Keratinocyte (primary cell): ENCODE data around the gene CUBN. TPM values are rescaled to one million over a fixed set of nuclear protein-coding genes. Genes with fewer than 3 reads are reported as not detected.

Experiments
- DNase-seq: peaks from one replicate; pipeline ENCODE4 v3.0.0-alpha.2; 2011; ENCODE audit warnings: low read depth, missing footprints, low spot score
- FAIRE-seq: peaks from 2 replicates; lab custom pipeline; 2011; peaks lifted over from hg19 to GRCh38; lab: Jason Lieb, UNC
- H2AFZ ChIP-seq: 2 replicates; pipeline ENCODE4 v1.6.0; 2012; ENCODE audit warnings: low read length, control low read depth, inconsistent platforms; ENCODE audit not compliant: control insufficient read depth
- H3K27ac ChIP-seq: 2 replicates; pipeline ENCODE4 v1.5.1; 2011; ENCODE audit warnings: low read length; ENCODE audit not compliant: control insufficient read depth, insufficient read depth
- H3K27me3 ChIP-seq: 3 replicates; pipeline ENCODE4 v1.6.0; 2011; ENCODE audit warnings: low read length; ENCODE audit not compliant: control insufficient read depth, insufficient read depth; ENCODE audit errors: extremely low read depth
- H3K36me3 ChIP-seq, 2 experiments: 2 replicates in 1 of 2; 3 replicates in 1 of 2; pipeline ENCODE4 v1.5.1; 2011; ENCODE audit warnings: low read length in 2 of 2, mild to moderate bottlenecking in 1 of 2; ENCODE audit not compliant: control insufficient read depth in 2 of 2, insufficient read depth in 2 of 2; ENCODE audit errors: extremely low read depth in 1 of 2
- H3K4me1 ChIP-seq: 3 replicates; pipeline ENCODE4 v1.5.1; 2011; ENCODE audit warnings: low read length; ENCODE audit not compliant: control insufficient read depth, insufficient read depth; ENCODE audit errors: extremely low read depth
- H3K4me2 ChIP-seq: 3 replicates; pipeline ENCODE4 v1.6.0; 2011; ENCODE audit warnings: low read depth, low read length; ENCODE audit not compliant: control insufficient read depth, insufficient read depth; ENCODE audit errors: extremely low read depth
- H3K4me3 ChIP-seq, 3 experiments: fragments of 200-600 bp in 1 of 3; sonication (generic) in 1 of 3; 2 replicates in 2 of 3; 3 replicates in 1 of 3; pipeline ENCODE4 v1.5.1; 2011 to 2016; ENCODE audit warnings: low read length in 3 of 3, mild to moderate bottlenecking in 3 of 3, control low read depth in 2 of 3, inconsistent platforms in 1 of 3, low read depth in 1 of 3, mixed read lengths in 1 of 3, mixed run types in 1 of 3, moderate library complexity in 1 of 3; ENCODE audit not compliant: control insufficient read depth in 2 of 3, insufficient read depth in 2 of 3; ENCODE audit errors: extremely low read depth in 1 of 3
- H3K79me2 ChIP-seq: 2 replicates; pipeline ENCODE4 v1.6.0; 2012; ENCODE audit warnings: low read length; ENCODE audit not compliant: control insufficient read depth, insufficient read depth
- H3K9ac ChIP-seq: 3 replicates; pipeline ENCODE4 v1.6.0; 2011; ENCODE audit warnings: low read length; ENCODE audit not compliant: control insufficient read depth, insufficient read depth; ENCODE audit errors: extremely low read depth
- H3K9me1 ChIP-seq: 3 replicates; pipeline ENCODE4 v1.6.0; 2011; ENCODE audit warnings: low read length; ENCODE audit not compliant: control insufficient read depth, insufficient read depth; ENCODE audit errors: extremely low read depth
- H3K9me3 ChIP-seq: 2 replicates; pipeline ENCODE4 v1.5.1; 2012; ENCODE audit warnings: low read depth, low read length; ENCODE audit not compliant: control insufficient read depth
- H4K20me1 ChIP-seq: 3 replicates; pipeline ENCODE4 v1.6.0; 2011; ENCODE audit warnings: low read length; ENCODE audit not compliant: control insufficient read depth, insufficient read depth; ENCODE audit errors: extremely low read depth
- EZH2 ChIP-seq: IDR thresholded peaks from one replicate; pipeline ENCODE4 v1.6.1; 2012; ENCODE audit warnings: inconsistent platforms, mild to moderate bottlenecking, low read length, moderate library complexity
- dilution Hi-C: fragments of 300-500 bp; cut with MboI; formaldehyde crosslinking; loops from one replicate; pipeline ENCODE4 v1.7.0; 2020; ENCODE audit warnings: low sequenced_read_pairs; ENCODE audit not compliant: extremely low pct_ligation_motif_present
- polyA plus RNA-seq, 5 experiments: library from polyadenylated mRNA; depleted of rRNA in 3 of 5; stranded (reverse) in 3 of 5; stranded (forward) in 1 of 5; unstranded in 1 of 5; fragments of >200 nt; gene quantifications; 1 replicate in 1 of 5; 2 replicates in 3 of 5; 3 replicates in 1 of 5; pipeline versions ENCODE4 v1.2.1 to v1.2.3, GENCODE V29; 2011 to 2012; ENCODE audit warnings: missing spikeins in 2 of 5, low read depth in 1 of 5, low replicate concordance in 1 of 5
- TF ChIP-seq, protein P1 (sequence below), 3 experiments: IDR thresholded peaks in 1 of 3; conservative IDR thresholded peaks in 1 of 3; optimal IDR thresholded peaks in 1 of 3; 2 replicates in 2 of 3; 3 replicates in 1 of 3; pipeline versions ENCODE3 to v1.5.1; 2011; ENCODE audit warnings: low read length in 3 of 3, mild to moderate bottlenecking in 3 of 3, moderate library complexity in 2 of 3, control low read depth in 1 of 3, inconsistent platforms in 1 of 3; ENCODE audit not compliant: insufficient read depth in 2 of 3; ENCODE audit errors: extremely low read depth in 1 of 3

CUBN gene
- polyA plus RNA-seq, 1 donor (not counting 4 experiments of a cell fraction or from before 2014, with no cell fraction given) = 0.07 TPM

DNA sequence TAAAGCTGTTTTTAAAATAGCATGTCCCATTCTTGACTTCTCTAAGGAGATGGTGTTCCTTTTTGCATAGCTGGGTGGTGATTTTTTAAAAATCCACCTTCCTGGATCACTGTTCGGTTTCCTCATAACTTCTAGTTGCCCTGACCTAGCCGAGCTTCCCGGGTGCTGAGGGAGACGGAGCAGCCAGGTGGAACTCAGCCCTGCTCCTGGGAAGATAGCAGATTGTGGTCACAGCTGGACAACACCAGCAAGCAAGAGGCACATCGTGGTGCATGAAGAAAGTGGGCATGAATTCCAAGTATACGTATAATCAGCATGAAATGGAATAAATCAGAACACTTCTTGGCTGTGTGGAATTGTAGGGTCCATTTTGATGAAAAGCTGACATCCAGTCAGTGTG is 238.9 kb downstream of the CUBN start:
- Histone ChIP-seq H3K9ac (no peak overlapping the region), H3K9me3 (no peaks in the 10 kb centered on the region), H3K4me2 (no peak overlapping the region), H3K27ac (no peak overlapping the region), H3K36me3 (no peaks in the 10 kb centered on the region), H2AFZ (no peak overlapping the region), H4K20me1 (no peaks in the 10 kb centered on the region), H3K27me3 (no peaks in the 10 kb centered on the region), H3K9me1 (no peaks in the 10 kb centered on the region), H3K4me1 (no peaks in the 10 kb centered on the region), H3K4me3 (no peak overlapping the region), H3K79me2 (no peaks in the 10 kb centered on the region)
- TF ChIP-seq EZH2 = no peak
- TF ChIP-seq, protein P1, sequence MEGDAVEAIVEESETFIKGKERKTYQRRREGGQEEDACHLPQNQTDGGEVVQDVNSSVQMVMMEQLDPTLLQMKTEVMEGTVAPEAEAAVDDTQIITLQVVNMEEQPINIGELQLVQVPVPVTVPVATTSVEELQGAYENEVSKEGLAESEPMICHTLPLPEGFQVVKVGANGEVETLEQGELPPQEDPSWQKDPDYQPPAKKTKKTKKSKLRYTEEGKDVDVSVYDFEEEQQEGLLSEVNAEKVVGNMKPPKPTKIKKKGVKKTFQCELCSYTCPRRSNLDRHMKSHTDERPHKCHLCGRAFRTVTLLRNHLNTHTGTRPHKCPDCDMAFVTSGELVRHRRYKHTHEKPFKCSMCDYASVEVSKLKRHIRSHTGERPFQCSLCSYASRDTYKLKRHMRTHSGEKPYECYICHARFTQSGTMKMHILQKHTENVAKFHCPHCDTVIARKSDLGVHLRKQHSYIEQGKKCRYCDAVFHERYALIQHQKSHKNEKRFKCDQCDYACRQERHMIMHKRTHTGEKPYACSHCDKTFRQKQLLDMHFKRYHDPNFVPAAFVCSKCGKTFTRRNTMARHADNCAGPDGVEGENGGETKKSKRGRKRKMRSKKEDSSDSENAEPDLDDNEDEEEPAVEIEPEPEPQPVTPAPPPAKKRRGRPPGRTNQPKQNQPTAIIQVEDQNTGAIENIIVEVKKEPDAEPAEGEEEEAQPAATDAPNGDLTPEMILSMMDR (optimal IDR thresholded peaks at IDR 0.05 in 1 of 3, IDR thresholded peaks at IDR 0.05 in 1 of 3, conservative IDR thresholded peaks at IDR 0.05 in 1 of 3; ENCODE audit: extremely low read depth in 1 of 3, insufficient read depth in 2 of 3, low read length in 3 of 3) = no peak
- dilution Hi-C loops = no loop called here
- FAIRE-seq (no peak), DNase-seq (no peak)

DNA sequence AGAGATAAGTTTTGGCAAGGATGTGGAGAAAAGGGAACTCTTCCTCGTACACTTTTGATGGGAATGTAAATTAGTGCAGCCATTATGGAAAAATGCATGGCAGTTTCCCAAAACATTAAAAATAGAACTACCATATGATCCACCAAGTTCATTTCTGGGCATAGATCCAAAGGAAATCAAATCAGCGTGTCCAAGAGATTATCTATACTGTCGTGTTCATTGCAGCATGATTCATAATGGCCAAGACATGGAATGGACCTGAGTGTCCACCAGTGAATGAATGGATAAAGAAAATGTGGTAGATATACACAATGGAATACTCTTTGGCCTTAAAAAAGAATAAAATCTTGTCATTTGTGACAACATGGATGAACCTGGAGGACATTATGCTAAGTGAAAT is 242.0 kb downstream of the CUBN start:
- H3K4me2 ChIP-seq = no peak overlapping the region
- FAIRE-seq (no peak), DNase-seq (no peak)
- no peaks in the 10 kb centered on the region for H3K36me3 ChIP-seq
- no peaks in the 10 kb centered on the region for H3K9me1 ChIP-seq
- no peak overlapping the region for H3K27ac ChIP-seq
- H3K4me1 ChIP-seq = no peaks in the 10 kb centered on the region
- no peaks in the 10 kb centered on the region for H3K79me2 ChIP-seq
- no peak overlapping the region for H3K4me3 ChIP-seq
- H3K27me3 ChIP-seq = no peaks in the 10 kb centered on the region
- dilution Hi-C loops = no loop called here
- H3K9ac ChIP-seq = no peak overlapping the region
- H3K9me3 ChIP-seq = no peaks in the 10 kb centered on the region
- no peaks in the 10 kb centered on the region for H4K20me1 ChIP-seq
- H2AFZ ChIP-seq = no peak overlapping the region
- no peak for TF ChIP-seq EZH2
- TF ChIP-seq, protein P1 (optimal IDR thresholded peaks at IDR 0.05 in 1 of 3, IDR thresholded peaks at IDR 0.05 in 1 of 3, conservative IDR thresholded peaks at IDR 0.05 in 1 of 3; ENCODE audit: extremely low read depth in 1 of 3, insufficient read depth in 2 of 3, low read length in 3 of 3) = no peak
